SK-N-SH treated with all-trans-retinoic acid at 6 μM for 48 hours (cell line): ENCODE measurements around the gene ZNF791.
A peak's percentile ranks its signal among the peaks of the same experiment; 100 is the strongest.

Experiments used
- ATAC-seq: fragments of 200-7000 bp; cut with Tn5 transposase; 3 replicates; pipeline ENCODE4 v1.9.1; 2020; ENCODE audit warnings: mild to moderate bottlenecking, moderate library complexity
- CSDC2 ChIP-seq: fragments of 250-450 bp; sonication (Bioruptor Pico); IDR thresholded peaks from 2 replicates; pipeline ENCODE4 v1.5.0; 2020; ENCODE audit warnings: mild to moderate bottlenecking, moderate library complexity
- ESRRG ChIP-seq: fragments of 250-450 bp; sonication (Bioruptor Pico); IDR thresholded peaks from 2 replicates; pipeline ENCODE4 v1.6.1; 2021; ENCODE audit warnings: mild to moderate bottlenecking
- GLIS3 ChIP-seq: fragments of 250-450 bp; sonication (Bioruptor Pico); IDR thresholded peaks from 2 replicates; pipeline ENCODE4 v1.5.0; 2020; ENCODE audit warnings: mild to moderate bottlenecking, moderate library complexity
- TCF4 ChIP-seq: fragments of 250-450 bp; sonication (Bioruptor Pico); IDR thresholded peaks from 2 replicates; pipeline ENCODE4 v1.8.0; 2021; ENCODE audit warnings: mild to moderate bottlenecking, moderate library complexity, borderline replicate concordance
- TOX ChIP-seq: fragments of 250-450 bp; sonication (Bioruptor Pico); IDR thresholded peaks from 2 replicates; pipeline ENCODE4 v1.8.0; 2021; ENCODE audit warnings: mild to moderate bottlenecking, moderate library complexity, borderline replicate concordance
- ZFP3 ChIP-seq: fragments of 250-450 bp; sonication (Bioruptor Pico); IDR thresholded peaks from 2 replicates; pipeline ENCODE4 v1.5.0; 2020; ENCODE audit warnings: mild to moderate bottlenecking, moderate library complexity
- ZNF565 ChIP-seq: fragments of 450-650 bp; formaldehyde crosslinking; conservative IDR thresholded peaks from 2 replicates; pipeline ENCODE4 v1.5.0; 2020; ENCODE audit warnings: low read depth, mild to moderate bottlenecking, moderate library complexity
- ZNF70 ChIP-seq: fragments of 450-650 bp; formaldehyde crosslinking; IDR thresholded peaks from 2 replicates; pipeline ENCODE4 v1.5.0; 2020; ENCODE audit warnings: mild to moderate bottlenecking, moderate library complexity
- ZNF8 ChIP-seq: fragments of 450-650 bp; formaldehyde crosslinking; IDR thresholded peaks from 2 replicates; pipeline ENCODE4 v1.5.0; 2020; ENCODE audit warnings: mild to moderate bottlenecking, moderate library complexity
- TF ChIP-seq, protein P1 (sequence below): fragments of 250-450 bp; sonication (Bioruptor Pico); IDR thresholded peaks from 2 replicates; pipeline ENCODE4 v1.8.0; 2020; ENCODE audit warnings: mild to moderate bottlenecking, moderate library complexity, borderline replicate concordance
- TF ChIP-seq, protein P2 (sequence below): fragments of 250-450 bp; sonication (Bioruptor Pico); IDR thresholded peaks from 2 replicates; pipeline ENCODE4 v1.5.0; 2020; ENCODE audit warnings: mild to moderate bottlenecking, moderate library complexity
- TF ChIP-seq, protein P3 (sequence below): fragments of 250-450 bp; sonication (Bioruptor Pico); IDR thresholded peaks from 2 replicates; pipeline ENCODE4 v1.5.1; 2020; ENCODE audit warnings: low read depth, mild to moderate bottlenecking, moderate library complexity
- TF ChIP-seq, protein P4 (sequence below): fragments of 250-450 bp; sonication (Bioruptor Pico); IDR thresholded peaks from 2 replicates; pipeline ENCODE4 v1.5.1; 2021; ENCODE audit warnings: mild to moderate bottlenecking, moderate library complexity
- TF ChIP-seq, protein P5 (sequence below): fragments of 250-450 bp; sonication (Bioruptor Pico); IDR thresholded peaks from 2 replicates; pipeline ENCODE4 v1.8.0; 2021; ENCODE audit warnings: low read depth, mild to moderate bottlenecking, moderate library complexity, borderline replicate concordance

ZNF791 gene

DNA sequence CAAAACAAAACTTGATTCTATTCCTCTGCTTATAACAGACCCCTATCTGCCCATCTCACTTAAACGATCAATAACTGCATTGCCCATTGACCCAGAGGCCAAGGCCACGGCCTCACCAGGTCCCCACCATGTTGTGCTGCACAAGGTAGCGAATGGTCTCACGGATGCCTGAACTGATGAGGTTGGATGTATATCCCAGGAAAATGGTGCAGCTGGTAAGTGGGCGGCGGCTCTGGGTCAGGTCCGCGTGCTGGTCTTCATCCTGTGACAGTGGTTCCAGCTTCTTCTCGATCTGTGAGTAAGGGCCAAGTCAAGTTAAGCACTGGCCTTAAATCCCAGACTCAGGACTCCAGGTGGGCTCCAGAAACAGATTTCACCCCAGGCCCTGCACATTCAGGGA lies 69.3 kb downstream of the ZNF791 start:
- TF ChIP-seq ZNF565, result no peak
- TF ChIP-seq, protein P1, sequence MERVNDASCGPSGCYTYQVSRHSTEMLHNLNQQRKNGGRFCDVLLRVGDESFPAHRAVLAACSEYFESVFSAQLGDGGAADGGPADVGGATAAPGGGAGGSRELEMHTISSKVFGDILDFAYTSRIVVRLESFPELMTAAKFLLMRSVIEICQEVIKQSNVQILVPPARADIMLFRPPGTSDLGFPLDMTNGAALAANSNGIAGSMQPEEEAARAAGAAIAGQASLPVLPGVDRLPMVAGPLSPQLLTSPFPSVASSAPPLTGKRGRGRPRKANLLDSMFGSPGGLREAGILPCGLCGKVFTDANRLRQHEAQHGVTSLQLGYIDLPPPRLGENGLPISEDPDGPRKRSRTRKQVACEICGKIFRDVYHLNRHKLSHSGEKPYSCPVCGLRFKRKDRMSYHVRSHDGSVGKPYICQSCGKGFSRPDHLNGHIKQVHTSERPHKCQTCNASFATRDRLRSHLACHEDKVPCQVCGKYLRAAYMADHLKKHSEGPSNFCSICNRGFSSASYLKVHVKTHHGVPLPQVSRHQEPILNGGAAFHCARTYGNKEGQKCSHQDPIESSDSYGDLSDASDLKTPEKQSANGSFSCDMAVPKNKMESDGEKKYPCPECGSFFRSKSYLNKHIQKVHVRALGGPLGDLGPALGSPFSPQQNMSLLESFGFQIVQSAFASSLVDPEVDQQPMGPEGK, result no peak
- no peak for TF ChIP-seq CSDC2 (CRISPR knock-in tag)
- TF ChIP-seq, protein P2, sequence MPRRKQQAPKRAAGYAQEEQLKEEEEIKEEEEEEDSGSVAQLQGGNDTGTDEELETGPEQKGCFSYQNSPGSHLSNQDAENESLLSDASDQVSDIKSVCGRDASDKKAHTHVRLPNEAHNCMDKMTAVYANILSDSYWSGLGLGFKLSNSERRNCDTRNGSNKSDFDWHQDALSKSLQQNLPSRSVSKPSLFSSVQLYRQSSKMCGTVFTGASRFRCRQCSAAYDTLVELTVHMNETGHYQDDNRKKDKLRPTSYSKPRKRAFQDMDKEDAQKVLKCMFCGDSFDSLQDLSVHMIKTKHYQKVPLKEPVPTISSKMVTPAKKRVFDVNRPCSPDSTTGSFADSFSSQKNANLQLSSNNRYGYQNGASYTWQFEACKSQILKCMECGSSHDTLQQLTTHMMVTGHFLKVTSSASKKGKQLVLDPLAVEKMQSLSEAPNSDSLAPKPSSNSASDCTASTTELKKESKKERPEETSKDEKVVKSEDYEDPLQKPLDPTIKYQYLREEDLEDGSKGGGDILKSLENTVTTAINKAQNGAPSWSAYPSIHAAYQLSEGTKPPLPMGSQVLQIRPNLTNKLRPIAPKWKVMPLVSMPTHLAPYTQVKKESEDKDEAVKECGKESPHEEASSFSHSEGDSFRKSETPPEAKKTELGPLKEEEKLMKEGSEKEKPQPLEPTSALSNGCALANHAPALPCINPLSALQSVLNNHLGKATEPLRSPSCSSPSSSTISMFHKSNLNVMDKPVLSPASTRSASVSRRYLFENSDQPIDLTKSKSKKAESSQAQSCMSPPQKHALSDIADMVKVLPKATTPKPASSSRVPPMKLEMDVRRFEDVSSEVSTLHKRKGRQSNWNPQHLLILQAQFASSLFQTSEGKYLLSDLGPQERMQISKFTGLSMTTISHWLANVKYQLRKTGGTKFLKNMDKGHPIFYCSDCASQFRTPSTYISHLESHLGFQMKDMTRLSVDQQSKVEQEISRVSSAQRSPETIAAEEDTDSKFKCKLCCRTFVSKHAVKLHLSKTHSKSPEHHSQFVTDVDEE, result no peak
- no peak for TF ChIP-seq TOX (CRISPR knock-in tag)
- TF ChIP-seq, protein P3, sequence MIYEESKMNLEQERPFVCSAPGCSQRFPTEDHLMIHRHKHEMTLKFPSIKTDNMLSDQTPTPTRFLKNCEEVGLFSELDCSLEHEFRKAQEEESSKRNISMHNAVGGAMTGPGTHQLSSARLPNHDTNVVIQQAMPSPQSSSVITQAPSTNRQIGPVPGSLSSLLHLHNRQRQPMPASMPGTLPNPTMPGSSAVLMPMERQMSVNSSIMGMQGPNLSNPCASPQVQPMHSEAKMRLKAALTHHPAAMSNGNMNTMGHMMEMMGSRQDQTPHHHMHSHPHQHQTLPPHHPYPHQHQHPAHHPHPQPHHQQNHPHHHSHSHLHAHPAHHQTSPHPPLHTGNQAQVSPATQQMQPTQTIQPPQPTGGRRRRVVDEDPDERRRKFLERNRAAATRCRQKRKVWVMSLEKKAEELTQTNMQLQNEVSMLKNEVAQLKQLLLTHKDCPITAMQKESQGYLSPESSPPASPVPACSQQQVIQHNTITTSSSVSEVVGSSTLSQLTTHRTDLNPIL, result no peak
- TF ChIP-seq, protein P4, sequence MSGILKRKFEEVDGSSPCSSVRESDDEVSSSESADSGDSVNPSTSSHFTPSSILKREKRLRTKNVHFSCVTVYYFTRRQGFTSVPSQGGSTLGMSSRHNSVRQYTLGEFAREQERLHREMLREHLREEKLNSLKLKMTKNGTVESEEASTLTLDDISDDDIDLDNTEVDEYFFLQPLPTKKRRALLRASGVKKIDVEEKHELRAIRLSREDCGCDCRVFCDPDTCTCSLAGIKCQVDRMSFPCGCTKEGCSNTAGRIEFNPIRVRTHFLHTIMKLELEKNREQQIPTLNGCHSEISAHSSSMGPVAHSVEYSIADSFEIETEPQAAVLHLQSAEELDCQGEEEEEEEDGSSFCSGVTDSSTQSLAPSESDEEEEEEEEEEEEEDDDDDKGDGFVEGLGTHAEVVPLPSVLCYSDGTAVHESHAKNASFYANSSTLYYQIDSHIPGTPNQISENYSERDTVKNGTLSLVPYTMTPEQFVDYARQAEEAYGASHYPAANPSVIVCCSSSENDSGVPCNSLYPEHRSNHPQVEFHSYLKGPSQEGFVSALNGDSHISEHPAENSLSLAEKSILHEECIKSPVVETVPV (CRISPR knock-in tag), result no peak
- TF ChIP-seq, protein P5, sequence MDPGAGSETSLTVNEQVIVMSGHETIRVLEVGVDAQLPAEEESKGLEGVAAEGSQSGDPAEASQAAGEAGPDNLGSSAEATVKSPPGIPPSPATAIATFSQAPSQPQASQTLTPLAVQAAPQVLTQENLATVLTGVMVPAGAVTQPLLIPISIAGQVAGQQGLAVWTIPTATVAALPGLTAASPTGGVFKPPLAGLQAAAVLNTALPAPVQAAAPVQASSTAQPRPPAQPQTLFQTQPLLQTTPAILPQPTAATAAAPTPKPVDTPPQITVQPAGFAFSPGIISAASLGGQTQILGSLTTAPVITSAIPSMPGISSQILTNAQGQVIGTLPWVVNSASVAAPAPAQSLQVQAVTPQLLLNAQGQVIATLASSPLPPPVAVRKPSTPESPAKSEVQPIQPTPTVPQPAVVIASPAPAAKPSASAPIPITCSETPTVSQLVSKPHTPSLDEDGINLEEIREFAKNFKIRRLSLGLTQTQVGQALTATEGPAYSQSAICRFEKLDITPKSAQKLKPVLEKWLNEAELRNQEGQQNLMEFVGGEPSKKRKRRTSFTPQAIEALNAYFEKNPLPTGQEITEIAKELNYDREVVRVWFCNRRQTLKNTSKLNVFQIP (CRISPR knock-in tag), result no peak
- TF ChIP-seq TCF4 (CRISPR knock-in tag), result no peak
- no peak for ATAC-seq

DNA sequence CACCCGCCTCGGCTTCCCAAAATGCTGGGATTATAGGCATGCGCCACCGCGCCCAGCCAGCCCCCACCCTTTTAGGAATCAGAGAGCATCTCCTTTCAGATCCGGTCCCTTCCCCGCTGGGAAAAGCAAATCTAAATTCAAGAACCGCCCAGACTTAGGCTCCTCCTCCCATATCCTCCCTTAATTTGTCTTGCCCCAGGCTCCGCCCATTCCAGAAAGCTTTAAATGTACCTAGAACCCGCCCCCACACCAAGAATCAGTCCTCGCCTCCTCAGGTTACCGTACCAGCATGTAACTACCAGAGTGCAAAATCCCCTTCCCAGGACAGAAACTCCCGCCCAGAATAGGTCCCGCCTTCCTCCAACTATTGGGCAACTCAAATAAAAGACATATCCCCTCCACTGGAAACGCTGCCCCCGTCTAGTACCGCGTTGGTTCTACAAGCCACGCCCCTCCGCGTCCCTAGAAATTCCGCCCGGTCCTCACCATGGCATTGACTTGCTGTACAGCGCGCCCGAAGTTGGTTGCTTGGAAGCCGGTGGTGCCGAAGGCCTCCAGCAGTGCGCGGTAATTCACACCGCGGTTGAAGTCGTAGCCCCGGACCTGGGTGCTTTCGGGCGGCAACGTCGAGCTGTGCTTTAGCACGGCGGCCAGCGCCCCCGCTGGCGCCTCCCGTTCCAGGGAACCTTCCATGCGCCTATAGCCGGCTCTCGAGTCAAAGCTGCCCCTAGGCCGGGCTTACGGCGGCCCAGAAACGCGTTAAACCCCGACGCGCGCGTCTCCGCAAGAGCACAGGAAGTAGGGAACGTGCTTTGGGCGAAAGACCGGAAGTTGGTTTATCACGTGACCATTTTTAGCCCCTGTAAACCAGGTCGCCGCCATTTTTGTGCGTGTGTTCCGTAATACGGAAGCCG lies 70.6 kb downstream of the ZNF791 start, which contains the start of gene DHPS:
TSS of gene DHPS (minus strand) at position 807 of the 914 bp plus-strand sequence. CDS start at position 693, 114 bp downstream.
- peak; percentile 89 for ATAC-seq
- TF ChIP-seq CSDC2 (CRISPR knock-in tag) (0 out of 2 replicates have a peak, but pooled peaks have one; percentile 76), TOX (CRISPR knock-in tag) (no peak), ZNF70 (0 out of 2 replicates have a peak, but pooled peaks have one; percentile 7), GLIS3 (CRISPR knock-in tag) (0 out of 2 replicates have a peak, but pooled peaks have one; percentile 73), ESRRG (CRISPR knock-in tag) (no peak), ZNF8 (CRISPR knock-in tag) (peak; percentile 73), ZFP3 (CRISPR knock-in tag) (peak; percentile 68; the same call in 1 of the 2 replicates)
- TF ChIP-seq, protein P5 (CRISPR knock-in tag), result 0 out of 2 replicates have a peak, but pooled peaks have one; percentile 35
- TF ChIP-seq, protein P1, result 0 out of 2 replicates have a peak, but pooled peaks have one; percentile 32
